ENCODE measurements around the gene ROBO1.

DNA sequence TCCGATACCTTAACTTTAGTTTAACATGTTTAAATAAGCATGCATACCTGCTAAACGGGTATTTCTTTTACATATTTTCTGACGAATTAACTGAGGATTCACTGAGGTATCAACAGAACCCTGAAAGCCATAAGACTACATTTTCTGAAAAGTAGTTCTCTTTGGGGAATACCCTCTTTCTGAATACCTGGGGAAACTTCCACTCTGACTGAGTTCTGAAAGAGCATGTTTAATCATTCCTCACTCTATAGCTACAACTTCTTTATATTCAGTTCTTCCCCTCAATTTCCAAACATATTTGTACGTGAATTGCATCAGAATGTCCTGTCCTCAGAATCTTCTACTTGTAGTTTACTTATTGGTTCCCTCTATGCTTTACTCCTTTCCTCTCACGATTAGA lies 403.0 kb downstream of the ROBO1 start:
- TF ChIP-seq POLR2A (IDR thresholded peaks at IDR 0.05): no peak
- TF ChIP-seq, protein P1, sequence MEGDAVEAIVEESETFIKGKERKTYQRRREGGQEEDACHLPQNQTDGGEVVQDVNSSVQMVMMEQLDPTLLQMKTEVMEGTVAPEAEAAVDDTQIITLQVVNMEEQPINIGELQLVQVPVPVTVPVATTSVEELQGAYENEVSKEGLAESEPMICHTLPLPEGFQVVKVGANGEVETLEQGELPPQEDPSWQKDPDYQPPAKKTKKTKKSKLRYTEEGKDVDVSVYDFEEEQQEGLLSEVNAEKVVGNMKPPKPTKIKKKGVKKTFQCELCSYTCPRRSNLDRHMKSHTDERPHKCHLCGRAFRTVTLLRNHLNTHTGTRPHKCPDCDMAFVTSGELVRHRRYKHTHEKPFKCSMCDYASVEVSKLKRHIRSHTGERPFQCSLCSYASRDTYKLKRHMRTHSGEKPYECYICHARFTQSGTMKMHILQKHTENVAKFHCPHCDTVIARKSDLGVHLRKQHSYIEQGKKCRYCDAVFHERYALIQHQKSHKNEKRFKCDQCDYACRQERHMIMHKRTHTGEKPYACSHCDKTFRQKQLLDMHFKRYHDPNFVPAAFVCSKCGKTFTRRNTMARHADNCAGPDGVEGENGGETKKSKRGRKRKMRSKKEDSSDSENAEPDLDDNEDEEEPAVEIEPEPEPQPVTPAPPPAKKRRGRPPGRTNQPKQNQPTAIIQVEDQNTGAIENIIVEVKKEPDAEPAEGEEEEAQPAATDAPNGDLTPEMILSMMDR (IDR thresholded peaks at IDR 0.05): no peak
